Measurements from ENCODE around the gene TUBB1. TPM values are rescaled to one million over a fixed set of nuclear protein-coding genes. Genes with fewer than 3 reads are reported as not detected.
A peak's percentile ranks its signal among the peaks of the same experiment; 100 is the strongest.

Gene TUBB1
- total RNA-seq, 1 donor: not detected

DNA sequence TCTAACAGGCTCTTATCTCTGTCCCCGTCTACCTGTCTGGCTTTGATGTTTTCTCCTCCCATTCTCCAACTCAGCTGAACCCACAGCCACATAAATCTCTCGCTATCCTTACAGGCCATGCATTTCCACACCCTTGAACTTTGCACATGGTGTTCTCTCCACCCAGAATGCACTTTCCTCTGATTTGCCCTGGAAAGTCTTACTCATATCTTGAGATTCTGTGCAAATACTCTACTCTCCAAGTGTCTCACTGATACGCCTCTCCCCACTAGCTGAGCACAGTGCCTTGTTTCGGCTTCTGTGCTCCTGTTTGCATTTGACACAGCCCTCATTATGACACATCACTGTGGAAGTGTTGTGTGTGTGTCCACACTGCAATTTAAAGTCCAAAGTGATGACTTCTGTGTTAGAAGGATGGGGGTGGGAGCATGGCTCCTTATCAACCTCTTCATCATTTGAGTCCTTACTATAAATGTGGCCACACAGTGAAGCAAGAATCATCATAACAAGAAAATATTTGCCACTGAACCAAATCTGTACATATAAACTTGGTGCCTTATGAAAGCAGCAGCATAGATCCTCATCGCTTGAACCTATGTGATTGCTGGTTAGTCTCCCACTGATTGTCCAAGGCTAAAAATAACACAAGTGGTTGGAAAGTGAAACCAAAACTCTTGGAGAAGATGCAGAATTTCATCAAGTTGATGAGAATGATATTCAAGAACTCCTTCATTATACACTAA lies 28.9 kb downstream of the TUBB1 start:
- no peak overlapping the region for H3K4me3 ChIP-seq (ENCODE audit: low read depth, low read length)
- TF ChIP-seq, protein P1, sequence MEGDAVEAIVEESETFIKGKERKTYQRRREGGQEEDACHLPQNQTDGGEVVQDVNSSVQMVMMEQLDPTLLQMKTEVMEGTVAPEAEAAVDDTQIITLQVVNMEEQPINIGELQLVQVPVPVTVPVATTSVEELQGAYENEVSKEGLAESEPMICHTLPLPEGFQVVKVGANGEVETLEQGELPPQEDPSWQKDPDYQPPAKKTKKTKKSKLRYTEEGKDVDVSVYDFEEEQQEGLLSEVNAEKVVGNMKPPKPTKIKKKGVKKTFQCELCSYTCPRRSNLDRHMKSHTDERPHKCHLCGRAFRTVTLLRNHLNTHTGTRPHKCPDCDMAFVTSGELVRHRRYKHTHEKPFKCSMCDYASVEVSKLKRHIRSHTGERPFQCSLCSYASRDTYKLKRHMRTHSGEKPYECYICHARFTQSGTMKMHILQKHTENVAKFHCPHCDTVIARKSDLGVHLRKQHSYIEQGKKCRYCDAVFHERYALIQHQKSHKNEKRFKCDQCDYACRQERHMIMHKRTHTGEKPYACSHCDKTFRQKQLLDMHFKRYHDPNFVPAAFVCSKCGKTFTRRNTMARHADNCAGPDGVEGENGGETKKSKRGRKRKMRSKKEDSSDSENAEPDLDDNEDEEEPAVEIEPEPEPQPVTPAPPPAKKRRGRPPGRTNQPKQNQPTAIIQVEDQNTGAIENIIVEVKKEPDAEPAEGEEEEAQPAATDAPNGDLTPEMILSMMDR (IDR thresholded peaks at IDR 0.05; ENCODE audit: insufficient read depth, low read depth, low read length): no peak
- peak; percentile 38 for DNase-seq (ENCODE audit: low read depth)

DNA sequence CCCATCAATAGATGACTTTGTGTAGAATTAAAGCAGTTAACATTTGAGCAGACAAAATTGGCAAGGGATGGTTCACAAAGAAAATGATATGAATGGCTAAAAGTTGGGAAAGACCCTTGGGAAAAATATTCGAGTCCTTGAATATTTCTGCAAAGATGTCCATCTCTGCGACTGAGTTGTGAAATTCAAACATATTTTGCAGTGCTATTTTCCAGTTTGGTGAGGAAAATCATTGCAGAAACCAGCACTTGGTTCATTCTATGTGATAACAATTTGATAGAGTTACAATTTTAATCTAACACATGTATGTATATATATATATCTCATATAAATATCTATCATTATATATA lies 29.4 kb downstream of the TUBB1 start:
- TF ChIP-seq, protein P1 (IDR thresholded peaks at IDR 0.05; ENCODE audit: insufficient read depth, low read depth, low read length): no peak
- H3K4me3 ChIP-seq (ENCODE audit: low read depth, low read length): no peak overlapping the region
- no peak for DNase-seq (ENCODE audit: low read depth)

DNA sequence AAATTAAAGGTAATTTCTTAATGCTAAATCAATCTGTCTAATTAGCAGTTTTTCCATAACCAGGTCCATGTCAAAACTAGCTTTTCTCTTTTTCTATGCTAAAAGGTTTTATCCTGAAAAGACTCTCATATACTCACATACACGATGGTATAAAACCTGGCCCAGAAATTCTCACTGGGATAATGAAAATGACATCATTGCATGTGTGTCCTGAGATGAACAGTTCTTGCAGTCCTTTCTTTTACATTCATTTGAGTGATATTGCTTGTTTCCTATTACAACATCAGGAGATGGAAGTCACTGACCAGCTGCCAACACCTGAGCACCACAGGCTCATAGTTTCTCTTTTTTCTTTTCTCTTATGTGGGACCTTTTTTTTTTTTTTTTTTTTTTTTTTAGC lies 31.2 kb downstream of the TUBB1 start:
- TF ChIP-seq, protein P1 (IDR thresholded peaks at IDR 0.05; ENCODE audit: insufficient read depth, low read depth, low read length): no peak
- no peak overlapping the region for H3K4me3 ChIP-seq (ENCODE audit: low read depth, low read length)
- DNase-seq (ENCODE audit: low read depth): no peak

DNA sequence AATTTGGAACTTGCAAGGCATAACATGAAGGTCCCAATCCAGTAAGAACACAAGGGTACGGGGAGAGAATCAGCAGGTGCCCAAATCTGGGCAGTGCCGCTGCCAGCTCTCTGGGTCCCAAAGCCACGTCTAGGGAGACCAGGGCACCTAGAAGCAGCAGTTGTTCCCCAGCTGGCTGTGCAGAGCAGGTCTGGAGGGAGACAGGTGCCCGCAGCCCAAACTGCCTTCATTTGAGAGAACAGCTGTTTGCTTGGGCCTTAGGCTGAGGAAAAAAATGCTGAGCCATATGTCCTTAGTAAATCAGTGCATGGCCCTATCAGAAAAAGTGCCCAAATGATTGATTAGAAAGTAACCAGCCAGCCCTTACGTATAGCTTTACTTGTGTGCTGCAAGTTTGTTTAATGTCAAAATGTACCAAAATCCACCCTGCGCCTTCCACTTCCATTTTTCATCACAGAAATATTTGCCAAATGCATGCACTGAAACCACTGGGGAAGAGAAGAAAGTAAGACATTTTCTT lies 32.5 kb downstream of the TUBB1 start:
- DNase-seq (ENCODE audit: low read depth): no peak
- TF ChIP-seq, protein P1 (IDR thresholded peaks at IDR 0.05; ENCODE audit: insufficient read depth, low read depth, low read length): no peak
- no peak overlapping the region for H3K4me3 ChIP-seq (ENCODE audit: low read depth, low read length)

DNA sequence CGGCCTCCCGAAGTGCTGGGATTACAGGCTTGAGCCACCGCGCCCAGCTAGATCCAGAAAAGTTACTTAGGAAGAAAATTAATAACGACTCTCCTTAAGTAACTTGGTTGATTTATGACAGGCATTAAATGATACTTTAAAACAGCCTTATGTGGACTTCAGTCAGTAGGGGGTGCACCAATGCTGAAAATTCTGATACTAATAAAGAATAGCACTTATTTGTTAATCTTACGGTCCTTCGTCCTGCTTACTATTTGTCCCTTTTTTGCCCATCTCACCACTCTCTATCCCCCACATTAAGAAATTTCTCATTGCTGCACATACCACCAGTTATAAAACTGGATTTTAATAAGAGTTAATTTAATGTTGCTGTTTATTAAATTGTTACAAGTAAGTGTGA lies 36.1 kb downstream of the TUBB1 start:
- DNase-seq (ENCODE audit: low read depth): peak; percentile 34
- TF ChIP-seq, protein P1 (IDR thresholded peaks at IDR 0.05; ENCODE audit: insufficient read depth, low read depth, low read length): peak; percentile 42
- no peak overlapping the region for H3K4me3 ChIP-seq (ENCODE audit: low read depth, low read length)

DNA sequence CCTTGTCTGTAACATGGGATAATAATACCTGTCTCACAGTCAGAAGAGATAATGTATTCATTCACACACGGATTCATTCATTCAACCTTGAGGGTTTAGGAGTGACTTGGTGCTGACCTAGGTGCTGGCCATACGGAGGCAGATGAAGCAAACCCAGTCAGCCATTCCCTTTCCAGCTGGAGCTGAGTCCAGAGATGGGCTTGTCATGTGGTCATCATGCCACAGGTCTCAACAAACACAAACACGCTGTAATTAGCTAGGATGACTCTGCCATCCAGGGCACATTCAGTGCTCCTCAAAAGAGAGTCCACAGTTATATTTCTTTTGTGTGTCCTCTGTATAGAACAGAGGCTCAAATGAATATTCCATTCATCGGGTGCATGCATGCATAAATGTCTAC lies 42.9 kb downstream of the TUBB1 start:
- TF ChIP-seq, protein P1 (IDR thresholded peaks at IDR 0.05; ENCODE audit: insufficient read depth, low read depth, low read length): no peak
- no peak for DNase-seq (ENCODE audit: low read depth)
- no peak overlapping the region for H3K4me3 ChIP-seq (ENCODE audit: low read depth, low read length)

Measured in fibroblast of villous mesenchyme (primary cell).